Adrenal gland (tissue), 12 donors: ENCODE data around the gene KCNIP1. TPM values are rescaled to one million over a fixed set of nuclear protein-coding genes. Genes with fewer than 3 reads are reported as not detected.

ENCODE experiments used
- DNase-seq, 7 donors: peaks; one replicate each; pipeline ENCODE4 v3.0.0-alpha.2; 2019 to 2020
- H3K27ac ChIP-seq, 5 donors: fragments of 200-600 bp; sonication (generic) in 4 of 5; 1 replicate in 3 of 5; 2 replicates in 2 of 5; pipeline versions ENCODE4 v1.5.1 to v1.8.0; 2016 to 2020; ENCODE audit warnings: mild to moderate bottlenecking in 1 of 5
- H3K27me3 ChIP-seq: fragments of 200-600 bp; 2 replicates; pipeline ENCODE4 v1.8.0; 2021
- H3K36me3 ChIP-seq, 2 donors: fragments of 200-600 bp; replicated peaks in 1 of 2; 1 replicate in 1 of 2; 2 replicates in 1 of 2; pipeline versions ENCODE4 v1.5.1 to v1.8.0; 2018 to 2022
- H3K4me1 ChIP-seq, 2 donors: fragments of 200-600 bp; replicated peaks in 1 of 2; 1 replicate in 1 of 2; 2 replicates in 1 of 2; pipeline versions ENCODE4 v1.5.1 to v1.8.0; 2018 to 2021
- H3K4me3 ChIP-seq, 4 donors: fragments of 200-600 bp; sonication (generic) in 3 of 4; one replicate each; pipeline ENCODE4 v1.5.1; 2016 to 2018
- H3K9me3 ChIP-seq, 3 donors: fragments of 200-600 bp; sonication (generic) in 1 of 3; replicated peaks in 1 of 3; 1 replicate in 2 of 3; 2 replicates in 1 of 3; pipeline versions ENCODE4 v1.5.1 to v1.8.0; 2016 to 2021
- CTCF ChIP-seq, 6 experiments: fragments of 450-650 bp in 4 of 6; fragments of 200-600 bp in 2 of 6; sonication (generic) in 1 of 6; IDR thresholded peaks; 1 replicate in 5 of 6; 2 replicates in 1 of 6; pipeline versions ENCODE4 v1.5.1 to v1.8.0; 2016 to 2021; ENCODE audit warnings: antibody characterized with exemption in 6 of 6, mild to moderate bottlenecking in 2 of 6, moderate library complexity in 1 of 6
- POLR2A ChIP-seq, 2 donors: fragments of 450-650 bp; IDR thresholded peaks; one replicate each; pipeline ENCODE4 v1.6.1; 2017; ENCODE audit warnings: antibody characterized with exemption in 2 of 2, mild to moderate bottlenecking in 2 of 2, moderate library complexity in 1 of 2
- WGBS, 4 donors: extraction: QIAGEN DNeasy Blood & Tissue Kit in 2 of 4; methylation state at CpG; one replicate each; pipeline versions ENCODE4 v1.1.5 to v1.1.7; 2013 to 2017; 5-methylcytosine and 5-hydroxymethylcytosine counted together
- intact Hi-C, 2 donors: fragments of 100-400 bp; cut with DNase I; formaldehyde crosslinking; loops; one replicate each; pipeline versions ENCODE4 v1.14.1 to v1.15.0; 2022 to 2023
- polyA plus RNA-seq, 3 donors: library from polyadenylated mRNA; stranded (reverse); fragments of 200-250 nt in 2 of 3; fragments of 350-450 nt in 1 of 3; fragmentation: Illumina TruSeq in 1 of 3; extraction: RNeasy Lipid Tissue Mini Kit (QIAGEN cat#74804) in 1 of 3; gene quantifications; one replicate each; pipeline ENCODE4 v1.2.3, GENCODE V29; 2013 to 2014
- total RNA-seq, 9 donors: library from RNA; depleted of rRNA in 4 of 9; stranded (reverse); fragments of >200 nt in 4 of 9; fragments of 120-200 nt in 1 of 9; fragmentation: NEBNext Ultra II Directional in 1 of 9; extraction: Animal tissue kit (Norgen Biotek cat#: 25700) in 1 of 9; gene quantifications; one replicate each; pipeline versions ENCODE4 v1.1.0 to v1.2.4, GENCODE V29; 2013 to 2023
- donor health status: healthy with polysubstance abuse.
- donor health status: Bipolar disorder and iron deficiency.
- donor health status: DM: yes; HTN: yes; CAD: no.
- donor health status: DM: no; HTN: no; CAD: no.
- donor health status: DM: no; HTN: no; CAD: no.
- donor health status: DM: yes; HTN: yes; CAD: no.

Gene KCNIP1
- total and polyA plus RNA-seq, 12 donors = 0.14 to 12.6 (median 1.7) TPM; not detected in 1

DNA sequence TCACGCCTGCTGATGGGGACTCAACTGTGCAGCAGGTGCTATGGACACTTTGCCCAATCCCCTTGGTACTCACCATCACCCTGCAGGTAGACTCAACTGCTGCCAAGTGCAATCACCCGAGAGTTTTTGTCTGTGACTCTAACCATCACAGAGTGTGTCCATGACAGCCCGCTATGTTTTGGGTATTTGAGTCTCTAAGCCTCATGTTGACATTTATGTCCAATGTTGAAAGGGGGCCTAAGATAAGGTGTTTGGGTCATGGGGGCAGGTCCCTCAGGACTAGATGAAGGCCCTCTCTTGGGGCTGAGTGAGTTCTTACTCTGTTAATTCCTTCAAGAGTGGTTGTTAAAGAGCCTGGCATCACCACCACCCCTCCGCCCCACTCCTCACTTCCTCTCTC is 235.6 kb downstream of the KCNIP1 start:
- H3K4me3 ChIP-seq = no peak overlapping the region
- no peak for DNase-seq
- WGBS, 4 donors = 84 to 93% (median 88%) methylated on average over 4 of the region's 4 CpGs
- intact Hi-C loops = no loop called here
- no peak for TF ChIP-seq CTCF (IDR thresholded peaks at IDR 0.05)
- TF ChIP-seq POLR2A (IDR thresholded peaks at IDR 0.05) = no peak
- no peaks in the 10 kb centered on the region for H3K36me3 ChIP-seq
- H3K4me1 ChIP-seq = peaks cover 1 to 2% of the 10 kb centered on the region in 2 donors
- no peak overlapping the region for H3K27ac ChIP-seq
- H3K27me3 ChIP-seq = no peaks in the 10 kb centered on the region
- no peaks in the 10 kb centered on the region for H3K9me3 ChIP-seq

DNA sequence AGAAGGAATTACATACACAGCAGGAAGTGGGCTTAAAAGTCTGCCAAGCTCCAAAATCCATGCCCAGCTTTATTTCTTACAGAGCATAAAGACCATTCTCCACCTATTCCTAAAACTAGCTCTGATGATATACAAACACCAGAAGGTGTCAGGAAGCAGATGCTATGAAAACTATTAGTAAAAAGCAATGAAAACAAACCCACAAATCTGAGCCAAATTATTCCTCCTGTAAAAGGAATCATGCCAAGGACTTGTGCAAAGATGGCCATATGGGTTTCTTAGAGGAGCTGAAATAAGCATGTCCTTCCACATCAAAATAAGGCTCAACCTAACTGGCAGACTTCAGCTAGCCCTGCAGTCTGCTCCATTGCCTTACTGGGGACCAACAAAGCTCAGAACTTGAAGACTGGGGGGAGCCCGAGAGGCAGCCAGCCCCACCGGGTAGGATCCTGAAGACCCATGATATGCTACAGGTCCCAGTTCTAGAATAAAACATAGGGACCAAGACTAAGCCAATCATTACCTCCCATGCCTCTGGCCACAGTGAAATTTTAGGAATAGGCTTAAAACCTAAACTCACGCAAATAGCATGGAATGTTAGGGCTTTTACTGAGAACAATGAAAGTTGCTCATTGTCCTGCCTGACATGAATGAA is 236.9 kb downstream of the KCNIP1 start:
- peaks cover 9% of the 10 kb centered on the region for H3K27me3 ChIP-seq
- TF ChIP-seq POLR2A (IDR thresholded peaks at IDR 0.05) (no peak), CTCF (IDR thresholded peaks at IDR 0.05) (no peak)
- no peak overlapping the region for H3K27ac ChIP-seq
- DNase-seq = no peak
- intact Hi-C loops = loop anchor here in 1 of 2 donors (10.0 kb wide), 1 partner anchor 604 kb away; no protein-coding TSS in a partner anchor
- H3K36me3 ChIP-seq = no peaks in the 10 kb centered on the region
- 77 to 92% (median 88%) methylated on average over 3 of the region's 3 CpGs for WGBS, 4 donors
- no peak overlapping the region for H3K4me3 ChIP-seq
- no peaks in the 10 kb centered on the region for H3K9me3 ChIP-seq
- H3K4me1 ChIP-seq = peaks cover 5 to 7% of the 10 kb centered on the region in 2 donors

- Histone ChIP-seq H3K9me3 (no peaks in the 10 kb centered on the region), H3K27me3 (peaks cover 9% of the 10 kb centered on the region), H3K36me3 (no peaks in the 10 kb centered on the region), H3K4me3 (no peak overlapping the region), H3K27ac (no peak overlapping the region), H3K4me1 (peaks cover 5 to 7% of the 10 kb centered on the region in 2 donors)
- no peak for DNase-seq
- WGBS, 4 donors = 67 to 74% (median 71%) methylated on average over 8 of the region's 8 CpGs
- no peak for TF ChIP-seq POLR2A (IDR thresholded peaks at IDR 0.05)
- intact Hi-C loops = loop anchor here in 1 of 2 donors (10.0 kb wide), 1 partner anchor 603 kb away; no protein-coding TSS in a partner anchor
Observed at GRCh38 chr5:170741801-170742200, 238.0 kb downstream of the KCNIP1 start.

GRCh38 chr5:170743876-170744212 is 240.0 kb downstream of the KCNIP1 start:
- Histone ChIP-seq H3K27me3 (peaks cover 9% of the 10 kb centered on the region), H3K36me3 (no peaks in the 10 kb centered on the region), H3K27ac (no peak overlapping the region), H3K9me3 (no peaks in the 10 kb centered on the region), H3K4me1 (peaks cover 5 to 7% of the 10 kb centered on the region in 2 donors), H3K4me3 (no peak overlapping the region)
- 11 to 12% (median 11%) methylated on average over 11 to 12 of the region's 12 CpGs for WGBS, 4 donors
- intact Hi-C loops = loop anchor here in 1 of 2 donors (10.0 kb wide), 1 partner anchor 601 kb away; no protein-coding TSS in a partner anchor
- TF ChIP-seq CTCF (IDR thresholded peaks at IDR 0.05) (no peak), POLR2A (IDR thresholded peaks at IDR 0.05) (no peak)
- peak in 1 of 7 donors; percentile 17 for DNase-seq
